Measurements from ENCODE around the gene SNRK. TPM values are rescaled to one million over a fixed set of nuclear protein-coding genes. Genes with fewer than 3 reads are reported as not detected.

The SNRK gene
- total and polyA plus RNA-seq, 2 experiments from 2014 or later: 10.7 to 25.3 TPM

GRCh38 chr3:43335799-43336198 lies 49.5 kb downstream of the SNRK start:
- Histone ChIP-seq H2AFZ (no peak overlapping the region), H3K9me3 (ENCODE audit: low read depth) (peaks cover 35% of the 10 kb centered on the region), H3K27me3 (no peaks in the 10 kb centered on the region), H3K9me2 (replicated peaks; ENCODE audit: insufficient read depth) (no peaks in the 10 kb centered on the region), H3K27ac (no peak overlapping the region), H3K4me2 (no peak overlapping the region), H3K4me3 (no peak overlapping the region), H4K20me1 (ENCODE audit: insufficient read depth, poor library complexity, severe bottlenecking) (no peaks in the 10 kb centered on the region), H3K79me2 (peaks cover 35% of the 10 kb centered on the region), H3K36me3 (replicated peaks; ENCODE audit: insufficient read depth, low read depth) (peaks cover 18% of the 10 kb centered on the region), H3K4me1 (ENCODE audit: insufficient read depth) (no peaks in the 10 kb centered on the region)
- DNase-seq (ENCODE audit: low spot score): no peak
- TF ChIP-seq EZH2 (IDR thresholded peaks at IDR 0.05; ENCODE audit: borderline replicate concordance): no peak
- TF ChIP-seq CTCF (IDR thresholded peaks at IDR 0.05; ENCODE audit: poor library complexity): no peak
- no peak for TF ChIP-seq EZH2phosphoT487 (IDR thresholded peaks at IDR 0.05; ENCODE audit: low read depth, severe bottlenecking, unreplicated experiment)
- WGBS (ENCODE audit: low lambda C conversion rate, missing lambda C conversion rate): 95% methylated on average over 1 of the region's 1 CpG

GRCh38 chr3:43338295-43338694 lies 52.0 kb downstream of the SNRK start:
- H4K20me1 ChIP-seq (ENCODE audit: insufficient read depth, poor library complexity, severe bottlenecking): no peaks in the 10 kb centered on the region
- no peaks in the 10 kb centered on the region for H3K4me1 ChIP-seq (ENCODE audit: insufficient read depth)
- no peak overlapping the region for H3K4me2 ChIP-seq
- TF ChIP-seq EZH2 (IDR thresholded peaks at IDR 0.05; ENCODE audit: borderline replicate concordance): no peak
- TF ChIP-seq CTCF (IDR thresholded peaks at IDR 0.05; ENCODE audit: poor library complexity): no peak
- TF ChIP-seq EZH2phosphoT487 (IDR thresholded peaks at IDR 0.05; ENCODE audit: low read depth, severe bottlenecking, unreplicated experiment): no peak
- peaks cover 20% of the 10 kb centered on the region for H3K79me2 ChIP-seq
- no peaks in the 10 kb centered on the region for H3K9me2 ChIP-seq (replicated peaks; ENCODE audit: insufficient read depth)
- no peaks in the 10 kb centered on the region for H3K27me3 ChIP-seq
- no peak for DNase-seq (ENCODE audit: low spot score)
- H3K27ac ChIP-seq: no peak overlapping the region
- WGBS (ENCODE audit: low lambda C conversion rate, missing lambda C conversion rate): 95% methylated on average over 2 of the region's 2 CpGs
- no peak overlapping the region for H3K4me3 ChIP-seq
- peaks cover 21% of the 10 kb centered on the region for H3K36me3 ChIP-seq (replicated peaks; ENCODE audit: insufficient read depth, low read depth)
- no peak overlapping the region for H2AFZ ChIP-seq
- peaks cover 35% of the 10 kb centered on the region for H3K9me3 ChIP-seq (ENCODE audit: low read depth)

- H3K4me1 ChIP-seq (ENCODE audit: insufficient read depth): no peaks in the 10 kb centered on the region
- H3K9me3 ChIP-seq (ENCODE audit: low read depth): peaks cover 30% of the 10 kb centered on the region
- DNase-seq (ENCODE audit: low spot score): no peak
- H3K36me3 ChIP-seq (replicated peaks; ENCODE audit: insufficient read depth, low read depth): peaks cover 17% of the 10 kb centered on the region
- no peak overlapping the region for H3K4me3 ChIP-seq
- 97% methylated on average over 7 of the region's 7 CpGs for WGBS (ENCODE audit: low lambda C conversion rate, missing lambda C conversion rate)
- H2AFZ ChIP-seq: no peak overlapping the region
- H3K4me2 ChIP-seq: no peak overlapping the region
- no peak for TF ChIP-seq EZH2 (IDR thresholded peaks at IDR 0.05; ENCODE audit: borderline replicate concordance)
- no peaks in the 10 kb centered on the region for H4K20me1 ChIP-seq (ENCODE audit: insufficient read depth, poor library complexity, severe bottlenecking)
- peaks cover 7% of the 10 kb centered on the region for H3K79me2 ChIP-seq
- H3K9me2 ChIP-seq (replicated peaks; ENCODE audit: insufficient read depth): no peaks in the 10 kb centered on the region
- no peaks in the 10 kb centered on the region for H3K27me3 ChIP-seq
- H3K27ac ChIP-seq: no peak overlapping the region
These were observed 54.1 kb downstream of the SNRK start for GRCh38 chr3:43340403-43340802.

GRCh38 chr3:43341788-43342187 lies 55.4 kb downstream of the SNRK start:
- no peaks in the 10 kb centered on the region for H4K20me1 ChIP-seq (ENCODE audit: insufficient read depth, poor library complexity, severe bottlenecking)
- DNase-seq (ENCODE audit: low spot score): no peak
- H3K4me3 ChIP-seq: no peak overlapping the region
- H3K4me2 ChIP-seq: no peak overlapping the region
- H2AFZ ChIP-seq: no peak overlapping the region
- WGBS (ENCODE audit: low lambda C conversion rate, missing lambda C conversion rate): 99% methylated on average over 2 of the region's 2 CpGs
- peaks cover 3% of the 10 kb centered on the region for H3K79me2 ChIP-seq
- no peak overlapping the region for H3K27ac ChIP-seq
- peaks cover 13% of the 10 kb centered on the region for H3K36me3 ChIP-seq (replicated peaks; ENCODE audit: insufficient read depth, low read depth)
- H3K9me3 ChIP-seq (ENCODE audit: low read depth): peaks cover 25% of the 10 kb centered on the region
- H3K27me3 ChIP-seq: no peaks in the 10 kb centered on the region
- no peaks in the 10 kb centered on the region for H3K9me2 ChIP-seq (replicated peaks; ENCODE audit: insufficient read depth)
- TF ChIP-seq EZH2 (IDR thresholded peaks at IDR 0.05; ENCODE audit: borderline replicate concordance): no peak
- no peak for TF ChIP-seq EZH2phosphoT487 (IDR thresholded peaks at IDR 0.05; ENCODE audit: low read depth, severe bottlenecking, unreplicated experiment)
- TF ChIP-seq CTCF (IDR thresholded peaks at IDR 0.05; ENCODE audit: poor library complexity): no peak
- no peaks in the 10 kb centered on the region for H3K4me1 ChIP-seq (ENCODE audit: insufficient read depth)
